Measurements from ENCODE around the gene CHI3L1. TPM values are rescaled to one million over a fixed set of nuclear protein-coding genes. Genes with fewer than 3 reads are reported as not detected.

Gene CHI3L1
- total RNA-seq, 2 experiments from 2014 or later: not detected

GRCh38 chr1:203186091-203186445, 436 bp downstream of the CHI3L1 start:
- Histone ChIP-seq H3K4me1 (ENCODE audit: insufficient read depth, low read length, poor library complexity, severe bottlenecking) (no peaks in the 10 kb centered on the region), H3K4me2 (ENCODE audit: low read length) (no peak overlapping the region), H4K20me1 (ENCODE audit: insufficient read depth, low read length) (no peaks in the 10 kb centered on the region), H3K9me2 (ENCODE audit: insufficient read depth, low read length) (no peaks in the 10 kb centered on the region), H2AFZ (ENCODE audit: low read length) (no peak overlapping the region), H3K9me3 (ENCODE audit: low read length) (no peaks in the 10 kb centered on the region), H3K4me3 (ENCODE audit: low read depth, low read length, poor library complexity, severe bottlenecking) (no peak overlapping the region), H3K36me3 (ENCODE audit: insufficient read depth, low read length) (no peaks in the 10 kb centered on the region), H3K79me2 (ENCODE audit: insufficient read depth, low read depth, low read length) (no peaks in the 10 kb centered on the region), H3K27ac (ENCODE audit: low read depth, low read length, poor library complexity, severe bottlenecking) (no peak overlapping the region)
- intact Hi-C loops (cut with micrococcal nuclease; ENCODE audit: unreplicated experiment): no loop called here
- no peak for DNase-seq (ENCODE audit: low spot score)
- BruUV-seq (replicated peaks): no TSS peak
- POLR2A ChIA-PET: no interaction called here
- TF ChIP-seq CTCF (conservative IDR thresholded peaks at IDR 0.05; ENCODE audit: low read length): no peak
- TF ChIP-seq EZH2phosphoT487 (IDR thresholded peaks at IDR 0.05; ENCODE audit: borderline replicate concordance, low read depth, low read length): no peak
- CTCF ChIA-PET (ENCODE audit: unreplicated experiment): no interaction called here

GRCh38 chr1:203185585-203185984, 919 bp downstream of the CHI3L1 start:
- no TSS peak for BruUV-seq (replicated peaks)
- no peak for TF ChIP-seq CTCF (conservative IDR thresholded peaks at IDR 0.05; ENCODE audit: low read length)
- no peak for TF ChIP-seq EZH2phosphoT487 (IDR thresholded peaks at IDR 0.05; ENCODE audit: borderline replicate concordance, low read depth, low read length)
- Histone ChIP-seq H3K79me2 (ENCODE audit: insufficient read depth, low read depth, low read length) (no peaks in the 10 kb centered on the region), H3K9me2 (ENCODE audit: insufficient read depth, low read length) (no peaks in the 10 kb centered on the region), H4K20me1 (ENCODE audit: insufficient read depth, low read length) (no peaks in the 10 kb centered on the region), H3K4me1 (ENCODE audit: insufficient read depth, low read length, poor library complexity, severe bottlenecking) (no peaks in the 10 kb centered on the region), H3K4me3 (ENCODE audit: low read depth, low read length, poor library complexity, severe bottlenecking) (no peak overlapping the region), H3K36me3 (ENCODE audit: insufficient read depth, low read length) (no peaks in the 10 kb centered on the region), H3K9me3 (ENCODE audit: low read length) (no peaks in the 10 kb centered on the region), H3K4me2 (ENCODE audit: low read length) (no peak overlapping the region), H3K27ac (ENCODE audit: low read depth, low read length, poor library complexity, severe bottlenecking) (no peak overlapping the region), H2AFZ (ENCODE audit: low read length) (no peak overlapping the region)
- no peak for DNase-seq (ENCODE audit: low spot score)
- ChIA-PET POLR2A (no interaction called here), CTCF (ENCODE audit: unreplicated experiment) (no interaction called here)
- intact Hi-C loops (cut with micrococcal nuclease; ENCODE audit: unreplicated experiment): no loop called here

- H3K9me2 ChIP-seq (ENCODE audit: insufficient read depth, low read length): no peaks in the 10 kb centered on the region
- no peak overlapping the region for H3K4me3 ChIP-seq (ENCODE audit: low read depth, low read length, poor library complexity, severe bottlenecking)
- H3K36me3 ChIP-seq (ENCODE audit: insufficient read depth, low read length): no peaks in the 10 kb centered on the region
- no peak overlapping the region for H3K27ac ChIP-seq (ENCODE audit: low read depth, low read length, poor library complexity, severe bottlenecking)
- POLR2A ChIA-PET: no interaction called here
- no peak overlapping the region for H2AFZ ChIP-seq (ENCODE audit: low read length)
- H3K79me2 ChIP-seq (ENCODE audit: insufficient read depth, low read depth, low read length): no peaks in the 10 kb centered on the region
- H3K9me3 ChIP-seq (ENCODE audit: low read length): no peaks in the 10 kb centered on the region
- TF ChIP-seq EZH2phosphoT487 (IDR thresholded peaks at IDR 0.05; ENCODE audit: borderline replicate concordance, low read depth, low read length) (no peak), CTCF (conservative IDR thresholded peaks at IDR 0.05; ENCODE audit: low read length) (no peak)
- no peaks in the 10 kb centered on the region for H3K4me1 ChIP-seq (ENCODE audit: insufficient read depth, low read length, poor library complexity, severe bottlenecking)
- no TSS peak for BruUV-seq (replicated peaks)
- H3K4me2 ChIP-seq (ENCODE audit: low read length): no peak overlapping the region
- no peak for DNase-seq (ENCODE audit: low spot score)
- no peaks in the 10 kb centered on the region for H4K20me1 ChIP-seq (ENCODE audit: insufficient read depth, low read length)
- CTCF ChIA-PET (ENCODE audit: unreplicated experiment): no interaction called here
- intact Hi-C loops (cut with micrococcal nuclease; ENCODE audit: unreplicated experiment): no loop called here
Observed at GRCh38 chr1:203185061-203185461, 1.4 kb downstream of the CHI3L1 start.
